Erythroblast (primary cell): ENCODE data around the gene ESPL1.

Experiments used
- GATA1 ChIP-seq: IDR thresholded peaks from 2 replicates; pipeline ENCODE4 v1.6.1; 2011; ENCODE audit warnings: low read depth, mild to moderate bottlenecking, control low read depth, low read length, moderate library complexity
- POLR2A ChIP-seq: IDR thresholded peaks from 2 replicates; pipeline ENCODE4 v1.6.1; 2011; ENCODE audit warnings: mild to moderate bottlenecking, low read length

GRCh38 chr12:53338916-53339315 lies 70.8 kb downstream of the ESPL1 start:
- TF ChIP-seq POLR2A, result no peak
- no peak for TF ChIP-seq GATA1
